ENCODE data around the gene LMOD3.

DNA sequence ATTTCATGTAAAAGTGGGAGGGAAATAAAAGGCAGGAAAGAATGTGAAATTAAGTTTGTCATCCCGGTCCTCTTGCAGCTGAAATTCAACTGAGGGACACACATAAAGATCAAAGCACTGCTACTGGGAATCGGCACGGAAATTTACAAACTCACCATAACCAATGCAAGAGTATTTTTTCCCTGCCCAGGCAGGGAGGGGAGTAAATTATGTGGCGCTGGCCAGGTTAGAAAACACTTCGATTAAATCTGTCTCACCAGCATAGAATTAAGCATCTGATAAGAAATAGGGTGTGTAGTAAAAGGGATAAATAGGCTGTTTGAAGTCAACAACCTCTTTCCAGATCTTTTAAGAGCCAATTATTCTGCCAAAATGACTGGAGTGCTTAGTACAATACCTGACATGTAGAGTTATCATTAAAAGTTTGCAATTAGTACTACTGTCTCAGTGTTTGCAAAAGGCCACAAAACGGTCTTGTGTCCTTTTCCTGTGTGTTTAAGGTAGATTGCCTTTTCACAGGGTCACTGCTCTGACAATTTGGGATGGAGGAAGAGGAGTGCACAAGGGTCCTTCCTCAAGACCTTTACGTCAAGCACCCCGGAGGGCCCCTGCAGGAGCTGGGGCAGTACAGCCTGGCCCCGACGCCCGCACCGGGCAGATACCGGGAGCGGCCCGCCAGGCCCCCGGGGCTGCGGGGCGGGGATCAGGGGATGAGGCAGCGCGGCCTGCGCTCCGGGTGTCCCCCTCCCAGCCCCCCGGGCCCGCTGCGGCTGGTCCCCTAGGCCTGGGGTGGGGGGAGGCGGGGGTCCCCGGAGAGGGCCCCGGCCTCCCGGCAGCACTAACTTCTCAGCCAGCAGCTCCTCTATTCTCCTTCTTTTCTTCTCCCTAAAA is 42.9 kb downstream of the LMOD3 start:
- TF ChIP-seq, protein P1, sequence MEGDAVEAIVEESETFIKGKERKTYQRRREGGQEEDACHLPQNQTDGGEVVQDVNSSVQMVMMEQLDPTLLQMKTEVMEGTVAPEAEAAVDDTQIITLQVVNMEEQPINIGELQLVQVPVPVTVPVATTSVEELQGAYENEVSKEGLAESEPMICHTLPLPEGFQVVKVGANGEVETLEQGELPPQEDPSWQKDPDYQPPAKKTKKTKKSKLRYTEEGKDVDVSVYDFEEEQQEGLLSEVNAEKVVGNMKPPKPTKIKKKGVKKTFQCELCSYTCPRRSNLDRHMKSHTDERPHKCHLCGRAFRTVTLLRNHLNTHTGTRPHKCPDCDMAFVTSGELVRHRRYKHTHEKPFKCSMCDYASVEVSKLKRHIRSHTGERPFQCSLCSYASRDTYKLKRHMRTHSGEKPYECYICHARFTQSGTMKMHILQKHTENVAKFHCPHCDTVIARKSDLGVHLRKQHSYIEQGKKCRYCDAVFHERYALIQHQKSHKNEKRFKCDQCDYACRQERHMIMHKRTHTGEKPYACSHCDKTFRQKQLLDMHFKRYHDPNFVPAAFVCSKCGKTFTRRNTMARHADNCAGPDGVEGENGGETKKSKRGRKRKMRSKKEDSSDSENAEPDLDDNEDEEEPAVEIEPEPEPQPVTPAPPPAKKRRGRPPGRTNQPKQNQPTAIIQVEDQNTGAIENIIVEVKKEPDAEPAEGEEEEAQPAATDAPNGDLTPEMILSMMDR (IDR thresholded peaks at IDR 0.05; ENCODE audit: insufficient read depth, low read length, poor library complexity, severe bottlenecking) = no peak
- TF ChIP-seq EZH2phosphoT487 (conservative IDR thresholded peaks at IDR 0.05; ENCODE audit: low read length) = no peak
